HG03045 (cell line): ENCODE results near the gene ACOX2.

Experiments
- ATAC-seq: cut with Tn5 transposase; IDR thresholded peaks from one replicate; pipeline ENCODE4 v1.9.1; 2021; ENCODE audit warnings: mild to moderate bottlenecking, moderate library complexity; ENCODE audit not compliant: unreplicated experiment

The ACOX2 gene

DNA sequence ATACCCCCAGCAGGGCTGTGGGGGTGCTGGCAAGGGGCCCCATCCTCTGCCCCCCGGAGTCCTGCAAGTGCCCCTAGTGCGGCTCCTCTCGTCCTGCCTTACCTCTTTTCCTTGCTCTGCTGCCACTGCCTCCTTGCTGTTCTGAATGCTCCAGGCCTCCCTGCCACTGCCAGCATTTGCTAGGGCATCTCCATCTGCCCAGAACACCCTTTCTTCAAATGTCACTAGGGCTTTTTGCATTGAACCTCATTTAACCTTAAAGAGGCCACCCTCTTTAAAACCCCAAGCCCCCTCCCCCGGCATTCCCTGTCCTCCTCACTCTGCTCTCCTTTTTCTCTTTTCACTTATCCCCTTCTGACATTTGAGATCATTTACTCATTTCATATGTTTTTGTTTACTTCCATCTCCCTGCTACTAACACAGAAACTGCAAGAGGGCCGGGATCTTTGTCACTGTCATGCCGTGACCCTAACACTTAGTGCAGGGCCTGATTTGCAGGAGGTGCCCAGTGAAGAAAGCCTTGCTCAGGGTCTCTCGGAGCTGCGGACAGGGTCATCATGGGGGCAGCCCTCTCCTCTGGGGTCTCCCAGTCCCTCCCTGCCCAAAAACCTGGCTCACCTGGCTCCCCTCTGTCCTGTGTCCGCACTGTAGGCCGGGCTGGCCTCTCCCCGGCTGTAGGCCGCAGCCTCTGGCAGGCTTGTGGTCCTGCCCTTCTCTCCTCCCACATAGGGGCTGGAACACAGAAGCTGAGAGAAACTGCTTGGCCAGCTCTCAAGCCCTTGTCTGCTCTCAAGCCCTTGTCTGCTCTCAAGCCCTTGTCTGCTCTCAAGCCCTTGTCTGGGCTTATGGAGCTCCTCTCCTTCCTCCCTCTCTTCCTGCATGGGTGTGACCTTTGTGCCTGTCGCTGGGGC is at the start of gene ACOX2:
Gene ACOX2, minus strand, starts transcription at position 690 of the 911 bp plus-strand sequence. CDS start 2,084 bp downstream, outside the sequence.
- no peak for ATAC-seq

DNA sequence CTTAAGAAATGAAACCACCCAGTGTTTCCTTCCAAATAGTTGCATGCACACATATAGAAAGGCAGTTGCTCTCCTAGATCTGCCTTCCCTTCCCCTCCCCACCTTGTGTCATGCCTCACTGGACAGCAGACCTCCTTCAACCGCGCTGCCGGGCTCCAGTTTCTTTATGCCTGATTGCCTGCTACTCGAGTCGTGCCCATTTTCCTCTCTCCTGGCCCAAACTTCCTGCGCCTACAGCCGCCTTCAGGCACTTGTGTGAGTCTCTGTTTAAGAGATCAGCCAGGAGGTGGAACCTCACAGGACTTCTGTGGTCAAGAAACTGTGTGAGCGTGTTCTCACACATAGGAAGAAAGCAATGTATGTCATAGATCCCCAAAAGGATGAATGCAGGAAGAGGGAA is 49.0 kb upstream of the ACOX2 start:
- ATAC-seq: no peak

DNA sequence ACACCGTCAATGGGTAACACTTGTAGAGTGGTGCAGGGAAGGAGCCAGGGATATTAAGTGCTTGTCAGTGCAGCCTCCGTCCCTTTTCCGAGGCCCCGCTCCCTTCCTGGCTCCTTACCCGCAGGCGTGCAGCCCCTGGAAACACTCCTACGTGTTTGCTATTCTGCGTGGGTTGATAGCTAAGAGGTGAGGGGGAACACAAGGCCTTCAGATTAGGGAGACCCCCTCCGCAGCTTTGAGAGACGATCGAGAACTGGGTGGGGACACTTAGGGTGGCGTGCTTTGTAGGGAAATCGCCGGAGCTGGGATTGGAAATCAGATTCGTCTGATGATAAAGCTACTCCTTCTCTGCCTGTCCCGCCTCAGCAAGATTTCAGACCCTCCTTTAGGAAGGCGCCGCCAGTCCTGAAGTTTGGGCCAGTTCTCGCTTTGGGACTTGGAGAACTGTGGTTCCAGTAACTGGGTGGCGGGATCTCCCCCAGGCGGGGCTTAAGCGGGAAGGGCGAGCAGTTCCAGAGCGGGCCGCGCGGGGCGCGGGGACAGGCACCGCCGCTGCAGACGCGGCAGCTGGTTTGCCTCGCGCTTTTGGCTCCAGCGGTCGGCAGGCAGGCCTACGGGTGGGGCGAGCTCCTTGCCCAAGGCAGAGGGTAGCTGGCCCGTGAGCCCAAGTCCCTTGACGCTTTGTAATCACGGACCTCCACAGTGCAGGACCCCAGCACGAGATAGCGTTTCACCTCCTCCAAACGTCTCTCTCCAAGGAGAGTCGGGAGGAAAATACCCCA is 48.2 kb upstream of the ACOX2 start:
- peak; percentile 85 for ATAC-seq

DNA sequence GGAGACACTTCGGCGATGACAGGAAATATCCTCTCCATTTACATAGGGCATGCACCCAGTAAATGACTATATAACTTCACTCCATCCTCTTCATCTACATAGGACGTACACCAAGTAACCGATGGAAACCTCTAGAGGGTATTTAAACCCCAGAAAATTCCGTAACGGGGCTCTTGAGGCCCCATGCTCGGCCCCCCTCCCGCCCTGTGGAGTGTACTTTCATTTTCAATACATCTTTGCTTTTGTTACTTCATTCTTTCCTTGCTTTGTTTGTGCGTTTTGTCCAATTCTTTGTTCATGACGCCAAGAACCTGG is 47.7 kb upstream of the ACOX2 start:
- no peak for ATAC-seq

- no peak for ATAC-seq
Observed at GRCh38 chr3:58581328-58582091, 44.5 kb upstream of the ACOX2 start.

DNA sequence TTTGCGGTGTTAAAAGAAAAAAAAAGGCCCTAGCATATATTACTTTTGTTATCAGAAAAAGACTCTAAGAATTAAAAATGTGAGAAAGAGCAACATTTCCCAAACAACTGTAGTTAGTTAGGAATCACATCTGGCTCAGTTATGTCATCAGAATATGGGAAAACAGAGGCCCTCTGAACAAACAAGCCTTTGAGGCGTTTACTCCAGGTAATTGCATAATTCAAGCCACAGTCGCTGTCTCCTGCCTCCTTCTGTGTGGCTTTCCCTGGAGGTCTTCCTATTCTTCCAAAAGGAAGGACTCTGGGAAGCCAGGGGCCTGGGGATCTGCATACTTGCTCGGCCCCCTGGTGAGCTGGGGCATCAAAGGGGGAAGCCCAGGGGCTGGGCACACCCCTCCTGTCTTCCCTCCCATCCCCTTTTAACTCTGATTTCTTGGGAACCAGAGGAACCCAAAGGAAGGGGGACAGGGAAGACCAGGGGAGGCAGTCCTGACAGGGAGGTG is 43.9 kb upstream of the ACOX2 start:
- ATAC-seq: no peak

DNA sequence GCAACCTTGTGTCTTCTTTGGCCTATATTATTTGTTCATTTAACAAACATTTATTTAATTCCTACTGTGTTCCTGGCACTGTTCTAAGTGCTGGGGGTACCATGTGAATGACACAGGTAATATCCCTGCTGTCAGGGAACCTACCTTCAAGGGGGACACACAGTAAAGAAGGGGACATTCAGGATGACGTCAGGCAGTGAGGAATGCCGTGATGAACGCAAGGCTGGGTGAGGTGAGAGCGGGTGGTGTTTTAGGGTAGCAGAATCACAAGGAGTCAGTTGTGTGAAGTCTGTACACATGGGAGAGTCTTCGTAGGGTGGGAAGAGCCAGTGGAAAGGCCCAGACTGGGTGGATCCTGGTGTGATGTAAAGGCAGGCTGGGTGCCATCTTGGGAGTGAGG is 41.9 kb upstream of the ACOX2 start:
- ATAC-seq: no peak

DNA sequence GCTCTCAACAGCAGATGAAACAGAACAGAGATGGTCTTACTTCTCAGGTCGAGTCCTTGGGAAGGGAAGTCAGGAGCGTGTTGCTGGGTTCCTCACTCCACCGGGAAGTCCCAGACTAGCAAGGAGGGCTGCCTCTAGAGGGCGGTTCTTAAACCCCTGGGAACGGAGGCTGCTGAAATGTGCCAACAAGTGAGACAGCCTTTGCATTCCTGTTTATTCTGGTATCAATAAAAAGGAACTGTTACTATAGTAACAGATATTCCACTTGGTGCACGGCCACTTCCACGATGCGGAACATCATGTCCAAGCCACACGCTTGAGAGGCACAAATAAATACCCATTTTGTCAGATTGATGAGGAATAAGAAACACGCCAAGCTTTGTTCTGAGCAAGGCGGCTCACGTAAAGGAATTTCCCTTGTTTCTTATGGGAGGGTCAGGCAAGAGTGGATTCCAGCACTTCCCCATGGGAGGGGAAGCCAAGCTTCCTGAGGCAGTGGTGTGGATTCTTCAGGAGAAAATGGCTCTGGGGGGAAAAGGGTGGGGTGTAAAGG is 40.4 kb upstream of the ACOX2 start, which contains the start of gene FAM107A:
Gene FAM107A, minus strand, starts transcription at position 123 of the 553 bp plus-strand sequence. CDS start 7,531 bp downstream, outside the sequence.
- no peak for ATAC-seq

- no peak for ATAC-seq
Observed at GRCh38 chr3:58576716-58577115, 39.7 kb upstream of the ACOX2 start.

DNA sequence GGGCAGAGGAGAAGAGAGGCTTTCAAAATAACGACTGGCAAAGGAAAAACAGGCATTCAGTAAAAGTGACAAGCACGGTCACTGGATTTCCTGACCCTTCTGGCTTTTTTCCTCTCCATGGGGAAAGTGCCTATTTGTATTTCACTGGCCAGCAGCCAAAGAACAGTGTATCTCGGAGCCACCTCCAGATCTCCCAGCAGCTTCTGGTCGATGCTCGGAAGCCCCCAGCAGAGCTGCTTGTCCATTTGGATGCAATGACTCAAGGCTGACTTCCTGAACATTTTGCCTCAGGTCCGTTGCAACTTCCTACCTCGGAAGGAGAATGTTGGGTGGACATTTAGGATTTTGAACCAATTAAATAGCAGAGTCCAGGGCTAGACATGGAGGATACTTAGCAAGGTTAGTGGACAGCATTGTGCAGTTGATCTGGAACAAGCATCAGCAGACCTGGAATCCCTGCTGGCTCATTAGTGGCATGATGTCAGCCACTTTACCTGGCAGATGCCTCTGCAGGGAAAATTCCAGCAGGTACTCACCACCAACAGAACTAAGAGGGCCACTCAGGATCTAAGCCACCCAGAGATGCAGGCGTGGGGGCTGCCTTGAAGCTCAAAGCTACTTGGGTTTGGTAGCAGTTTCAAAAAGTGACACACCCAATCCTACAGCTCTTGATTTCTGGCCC is 39.1 kb upstream of the ACOX2 start:
- no peak for ATAC-seq

- ATAC-seq: no peak
Observed at GRCh38 chr3:58574682-58575081, 37.7 kb upstream of the ACOX2 start.

- no peak for ATAC-seq
Observed at GRCh38 chr3:58574106-58574505, 37.1 kb upstream of the ACOX2 start.

GRCh38 chr3:58573640-58574039 is 36.6 kb upstream of the ACOX2 start:
- no peak for ATAC-seq

GRCh38 chr3:58572634-58573230 is 35.7 kb upstream of the ACOX2 start:
- no peak for ATAC-seq

DNA sequence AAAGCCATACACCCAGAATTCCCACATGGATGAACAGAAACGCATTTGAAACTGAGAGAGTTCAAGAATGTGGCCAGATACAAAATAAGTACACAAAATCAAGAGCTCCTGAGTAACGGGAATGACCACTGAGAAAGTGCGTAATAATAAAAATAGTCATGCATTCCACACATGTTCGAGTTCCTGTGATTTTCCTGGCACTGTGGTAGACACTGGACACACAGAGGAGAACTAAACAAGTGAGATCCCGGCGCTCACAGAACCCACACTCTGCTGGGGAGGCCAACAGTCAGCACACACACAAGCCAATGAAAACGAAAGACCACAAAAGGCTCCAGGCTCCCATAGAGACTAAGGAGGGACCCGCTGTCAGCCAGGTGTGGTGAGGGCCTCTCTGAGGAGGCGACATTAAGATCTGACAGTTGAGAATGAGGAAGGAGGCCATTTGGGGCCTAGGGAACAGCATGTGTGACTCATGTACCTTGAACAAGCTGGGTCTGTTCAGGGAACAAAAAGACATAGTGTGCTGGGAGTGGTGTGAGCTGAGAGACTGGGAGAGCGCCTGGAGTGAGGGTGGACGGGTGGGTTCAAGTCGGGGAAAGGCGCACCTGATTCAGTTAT is 35.1 kb upstream of the ACOX2 start:
- ATAC-seq: no peak

DNA sequence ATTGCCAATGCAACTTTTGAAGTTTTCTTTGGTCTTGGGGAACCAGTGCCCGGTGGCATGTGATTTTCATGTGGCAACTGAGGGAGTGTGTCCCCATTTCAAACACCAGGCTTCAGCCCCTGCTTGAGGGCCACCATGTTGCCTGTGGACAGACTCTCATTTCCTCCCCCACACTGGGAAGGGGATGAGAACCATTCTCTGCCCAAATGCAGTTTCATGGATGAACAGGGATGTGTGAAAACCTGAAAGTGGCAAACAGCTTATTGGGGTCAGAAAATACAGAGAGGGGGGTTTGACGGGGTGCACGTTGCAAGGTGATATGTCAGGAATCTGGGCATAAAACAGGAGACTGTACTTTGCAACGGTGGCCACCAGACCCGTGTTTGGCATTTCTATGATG is 33.9 kb upstream of the ACOX2 start:
- ATAC-seq: no peak

DNA sequence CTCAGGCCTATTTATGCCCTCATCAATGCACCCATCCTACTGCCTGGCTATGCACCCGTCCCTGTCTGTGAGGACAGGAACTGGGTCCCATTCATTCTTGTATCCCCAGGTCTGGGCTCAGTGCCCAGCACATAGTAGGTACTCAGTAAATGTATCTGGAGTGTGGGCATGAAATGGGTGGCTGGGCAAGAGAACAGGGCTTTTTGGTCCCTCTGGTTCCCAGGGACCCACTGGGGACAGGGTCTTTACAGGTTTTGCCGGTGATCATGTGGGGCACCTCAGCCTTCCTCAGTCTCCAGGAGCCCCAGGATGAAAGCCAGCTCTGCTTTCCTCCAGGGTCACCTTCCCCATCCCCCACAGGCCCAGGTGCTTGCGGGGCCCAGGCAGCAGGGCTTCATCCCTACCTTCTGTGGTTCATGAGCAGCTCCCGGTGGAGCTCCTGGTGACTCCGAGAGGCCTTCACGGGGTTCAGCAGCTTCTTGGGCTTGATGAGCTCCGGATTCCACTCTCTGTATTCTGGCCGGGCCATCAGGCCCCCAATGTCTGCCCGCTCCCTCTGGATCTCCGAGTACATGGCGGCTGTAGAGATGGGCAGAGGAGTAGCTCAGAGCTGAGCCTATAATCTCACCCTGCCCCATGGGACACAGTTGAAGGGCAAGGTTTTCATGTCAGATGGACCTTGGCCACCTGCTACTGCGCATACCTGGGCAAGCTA is 32.5 kb upstream of the ACOX2 start:
- ATAC-seq: no peak

DNA sequence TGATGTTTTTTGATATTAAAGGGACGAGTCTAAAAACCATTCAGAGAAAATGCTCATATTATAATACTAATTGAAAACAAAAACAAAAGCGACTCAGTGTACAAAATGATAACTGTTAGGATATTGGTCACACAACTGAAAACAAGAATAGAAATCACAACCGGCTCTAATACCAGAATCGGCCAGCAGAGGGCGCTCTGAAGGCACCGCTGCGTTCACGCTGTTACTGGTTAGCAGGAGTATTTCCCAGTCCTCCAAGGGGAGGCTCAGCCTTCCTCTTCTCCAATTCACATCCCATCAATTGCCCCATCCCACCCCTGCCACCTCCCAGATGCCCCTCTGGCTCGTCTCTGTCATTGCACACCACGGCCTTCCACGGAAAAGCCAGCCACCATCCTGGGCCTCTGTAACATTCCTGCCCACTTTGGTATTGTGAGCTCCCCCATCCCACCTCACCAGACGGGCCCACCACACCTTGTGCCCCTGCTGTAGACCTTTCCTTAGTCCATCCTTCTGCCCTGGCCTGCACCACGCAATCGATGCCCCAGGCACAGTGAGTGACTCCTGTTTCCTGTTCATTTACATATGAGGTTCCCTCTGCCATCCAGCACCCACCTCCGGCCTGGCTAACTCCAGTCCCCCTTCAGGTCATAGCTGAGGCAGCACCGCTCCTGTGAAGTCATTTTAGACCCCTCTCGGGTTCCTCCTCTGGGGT is 31.7 kb upstream of the ACOX2 start:
- ATAC-seq: no peak
